Loucy (cell line): Measurements from ENCODE around the gene ENPP1.

Source experiments
- H2AFZ ChIP-seq: fragments of 200-600 bp; sonication (generic); 2 replicates; pipeline ENCODE4 v1.6.0; 2016; ENCODE audit warnings: antibody characterized with exemption, mild to moderate bottlenecking, low read length, moderate library complexity
- H3F3A ChIP-seq: fragments of 200-600 bp; 2 replicates; pipeline ENCODE4 v1.6.0; 2016; ENCODE audit warnings: antibody characterized with exemption, low read depth, mild to moderate bottlenecking
- H3K27me3 ChIP-seq: fragments of 200-600 bp; sonication (generic); 2 replicates; pipeline ENCODE4 v1.6.1; 2014; ENCODE audit warnings: low read length, mild to moderate bottlenecking; ENCODE audit not compliant: insufficient read depth, poor library complexity, severe bottlenecking
- H3K36me3 ChIP-seq: fragments of 200-600 bp; sonication (generic); 2 replicates; pipeline ENCODE4 v1.6.1; 2016; ENCODE audit warnings: low read length; ENCODE audit not compliant: insufficient read depth
- H3K4me1 ChIP-seq: fragments of 200-600 bp; sonication (generic); 2 replicates; pipeline ENCODE4 v1.5.1; 2014; ENCODE audit warnings: low read length, mild to moderate bottlenecking; ENCODE audit not compliant: insufficient read depth, poor library complexity, severe bottlenecking
- H3K4me2 ChIP-seq: fragments of 200-600 bp; sonication (generic); 2 replicates; pipeline ENCODE4 v1.6.0; 2014; ENCODE audit warnings: antibody characterized with exemption, low read length, low read depth, mild to moderate bottlenecking; ENCODE audit not compliant: poor library complexity, severe bottlenecking
- H3K4me3 ChIP-seq: fragments of 200-600 bp; sonication (generic); 2 replicates; pipeline ENCODE4 v1.5.1; 2014; ENCODE audit warnings: low read length, mild to moderate bottlenecking, mixed read lengths; ENCODE audit not compliant: poor library complexity, severe bottlenecking
- H3K79me2 ChIP-seq: fragments of 200-600 bp; sonication (generic); 2 replicates; pipeline ENCODE4 v1.6.1; 2014; ENCODE audit warnings: low read length; ENCODE audit not compliant: insufficient read depth
- H3K9ac ChIP-seq: fragments of 200-600 bp; sonication (generic); 2 replicates; pipeline ENCODE4 v1.6.0; 2014; ENCODE audit warnings: mild to moderate bottlenecking, low read depth, low read length, moderate library complexity; ENCODE audit not compliant: poor library complexity, severe bottlenecking
- H3K9me2 ChIP-seq: fragments of 200-600 bp; sonication (generic); replicated peaks from 2 replicates; pipeline ENCODE4 v1.6.1; 2016; ENCODE audit warnings: low read depth, low read length, mixed read lengths
- H3K9me3 ChIP-seq: fragments of 200-600 bp; sonication (generic); 2 replicates; pipeline ENCODE4 v1.6.1; 2014; ENCODE audit warnings: mild to moderate bottlenecking, antibody characterized with exemption, low read length, low read depth; ENCODE audit not compliant: insufficient read depth
- H4K20me1 ChIP-seq: fragments of 200-600 bp; sonication (generic); 2 replicates; pipeline ENCODE4 v1.6.0; 2014; ENCODE audit warnings: antibody characterized with exemption, low read length, mild to moderate bottlenecking; ENCODE audit not compliant: insufficient read depth, poor library complexity, severe bottlenecking
- EZH2phosphoT487 ChIP-seq: fragments of 200-600 bp; IDR thresholded peaks from 2 replicates; pipeline ENCODE4 v1.6.1; 2018; ENCODE audit warnings: antibody characterized with exemption, mild to moderate bottlenecking, moderate library complexity, borderline replicate concordance
- TF ChIP-seq, protein P1 (sequence below): fragments of 200-600 bp; sonication (generic); conservative IDR thresholded peaks from 2 replicates; pipeline ENCODE4 v1.5.1; 2014; ENCODE audit warnings: mild to moderate bottlenecking, antibody characterized with exemption, low read length

ENPP1 gene

DNA sequence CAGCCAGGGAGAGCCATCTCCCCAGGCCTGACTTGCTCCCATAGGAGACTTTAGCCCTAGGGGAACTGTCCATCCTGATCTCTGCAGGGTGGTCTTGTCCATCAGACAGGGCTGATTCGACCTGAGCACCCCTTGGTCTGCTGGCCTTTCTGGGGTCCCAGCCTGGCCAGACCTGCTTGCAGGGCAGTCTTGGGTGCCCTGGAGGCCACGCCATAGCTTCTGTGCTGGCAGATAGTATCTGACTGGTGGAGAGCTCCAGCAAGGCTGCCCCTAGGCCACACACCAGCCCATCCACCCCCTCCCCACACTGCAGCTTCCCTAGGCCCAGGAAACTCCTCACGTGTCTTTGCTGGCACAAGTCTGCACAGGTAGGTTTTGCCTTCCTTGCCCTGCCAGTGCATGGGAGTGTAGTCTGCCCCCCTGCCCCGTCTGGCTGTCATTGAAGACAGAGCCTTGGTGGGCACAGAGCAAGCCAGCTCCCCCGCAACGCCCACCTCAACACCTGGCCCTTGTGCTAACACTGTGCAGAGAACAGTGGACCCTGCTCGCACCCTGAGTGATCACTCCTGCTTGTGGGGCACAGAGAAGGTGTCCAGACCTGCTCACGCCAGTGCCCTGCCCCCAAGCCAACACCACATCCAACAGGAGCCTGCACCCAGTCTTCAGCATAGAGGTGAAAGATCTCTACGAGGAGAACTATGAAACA is 111.0 kb downstream of the ENPP1 start:
- no peaks in the 10 kb centered on the region for H3K36me3 ChIP-seq
- no peak overlapping the region for H3K4me3 ChIP-seq
- no peak overlapping the region for H2AFZ ChIP-seq
- H3K4me2 ChIP-seq: no peak overlapping the region
- peaks cover 37% of the 10 kb centered on the region for H3K27me3 ChIP-seq
- TF ChIP-seq, protein P1, sequence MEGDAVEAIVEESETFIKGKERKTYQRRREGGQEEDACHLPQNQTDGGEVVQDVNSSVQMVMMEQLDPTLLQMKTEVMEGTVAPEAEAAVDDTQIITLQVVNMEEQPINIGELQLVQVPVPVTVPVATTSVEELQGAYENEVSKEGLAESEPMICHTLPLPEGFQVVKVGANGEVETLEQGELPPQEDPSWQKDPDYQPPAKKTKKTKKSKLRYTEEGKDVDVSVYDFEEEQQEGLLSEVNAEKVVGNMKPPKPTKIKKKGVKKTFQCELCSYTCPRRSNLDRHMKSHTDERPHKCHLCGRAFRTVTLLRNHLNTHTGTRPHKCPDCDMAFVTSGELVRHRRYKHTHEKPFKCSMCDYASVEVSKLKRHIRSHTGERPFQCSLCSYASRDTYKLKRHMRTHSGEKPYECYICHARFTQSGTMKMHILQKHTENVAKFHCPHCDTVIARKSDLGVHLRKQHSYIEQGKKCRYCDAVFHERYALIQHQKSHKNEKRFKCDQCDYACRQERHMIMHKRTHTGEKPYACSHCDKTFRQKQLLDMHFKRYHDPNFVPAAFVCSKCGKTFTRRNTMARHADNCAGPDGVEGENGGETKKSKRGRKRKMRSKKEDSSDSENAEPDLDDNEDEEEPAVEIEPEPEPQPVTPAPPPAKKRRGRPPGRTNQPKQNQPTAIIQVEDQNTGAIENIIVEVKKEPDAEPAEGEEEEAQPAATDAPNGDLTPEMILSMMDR: no peak
- TF ChIP-seq EZH2phosphoT487: no peak
- H4K20me1 ChIP-seq: no peaks in the 10 kb centered on the region
- H3K4me1 ChIP-seq: peaks cover 18% of the 10 kb centered on the region
- H3K9me2 ChIP-seq: no peaks in the 10 kb centered on the region
- no peaks in the 10 kb centered on the region for H3F3A ChIP-seq
- no peaks in the 10 kb centered on the region for H3K9me3 ChIP-seq
- no peaks in the 10 kb centered on the region for H3K79me2 ChIP-seq
- H3K9ac ChIP-seq: no peak overlapping the region

DNA sequence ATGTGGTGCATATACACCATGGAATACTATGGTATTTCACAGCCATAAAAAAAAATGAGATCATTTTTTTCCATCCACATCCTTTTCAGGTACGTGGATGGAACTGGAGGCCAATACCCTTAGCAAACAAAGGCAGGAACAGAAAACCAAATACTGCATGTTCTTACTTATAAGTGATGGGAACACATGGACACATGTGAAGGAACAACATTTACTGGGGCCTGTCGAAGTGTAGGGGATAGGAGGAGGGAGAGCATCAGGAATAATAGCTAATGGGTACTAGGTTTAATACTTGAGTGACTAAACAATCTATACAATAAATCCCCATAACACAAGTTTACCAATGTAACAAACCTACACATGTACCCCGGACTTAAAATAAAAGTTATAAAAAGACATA is 112.8 kb downstream of the ENPP1 start:
- no peak overlapping the region for H3K4me2 ChIP-seq
- no peaks in the 10 kb centered on the region for H3K36me3 ChIP-seq
- H3K4me3 ChIP-seq: no peak overlapping the region
- no peaks in the 10 kb centered on the region for H3K9me2 ChIP-seq
- no peaks in the 10 kb centered on the region for H3K9me3 ChIP-seq
- H3F3A ChIP-seq: no peaks in the 10 kb centered on the region
- H3K27me3 ChIP-seq: peaks cover 22% of the 10 kb centered on the region
- TF ChIP-seq EZH2phosphoT487: no peak
- TF ChIP-seq, protein P1: no peak
- no peak overlapping the region for H2AFZ ChIP-seq
- H3K79me2 ChIP-seq: no peaks in the 10 kb centered on the region
- H3K4me1 ChIP-seq: peaks cover 18% of the 10 kb centered on the region
- no peaks in the 10 kb centered on the region for H4K20me1 ChIP-seq
- no peak overlapping the region for H3K9ac ChIP-seq

DNA sequence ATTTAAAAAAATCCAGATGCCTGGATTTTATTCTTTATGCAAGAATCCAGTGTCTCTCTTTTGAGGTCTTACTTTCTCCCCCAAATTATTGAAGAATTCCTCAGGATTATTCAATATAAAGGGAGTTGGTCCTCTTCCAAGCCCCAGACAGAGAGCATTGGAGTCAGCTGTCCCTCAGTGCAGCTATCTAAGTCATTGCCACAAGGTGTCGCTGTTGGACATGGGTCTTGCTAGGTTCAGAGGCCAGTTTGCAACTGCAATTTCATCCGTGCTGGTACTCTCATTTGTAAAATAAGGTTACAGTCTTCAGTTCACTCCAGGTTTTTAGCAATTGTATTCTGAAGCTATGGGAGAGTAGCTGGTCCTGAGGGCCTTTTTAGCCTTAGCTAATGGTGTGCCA is 115.5 kb downstream of the ENPP1 start:
- no peaks in the 10 kb centered on the region for H3F3A ChIP-seq
- H4K20me1 ChIP-seq: no peaks in the 10 kb centered on the region
- no peak for TF ChIP-seq EZH2phosphoT487
- TF ChIP-seq, protein P1: peak; percentile 96
- H3K4me1 ChIP-seq: no peaks in the 10 kb centered on the region
- no peaks in the 10 kb centered on the region for H3K9me3 ChIP-seq
- H3K79me2 ChIP-seq: no peaks in the 10 kb centered on the region
- no peak overlapping the region for H2AFZ ChIP-seq
- no peak overlapping the region for H3K4me3 ChIP-seq
- H3K36me3 ChIP-seq: no peaks in the 10 kb centered on the region
- no peak overlapping the region for H3K4me2 ChIP-seq
- H3K9ac ChIP-seq: no peak overlapping the region
- H3K9me2 ChIP-seq: no peaks in the 10 kb centered on the region
- peaks cover 6% of the 10 kb centered on the region for H3K27me3 ChIP-seq
